Liver (tissue), 9 donors: ENCODE results near the gene PSD. TPM values are rescaled to one million over a fixed set of nuclear protein-coding genes. Genes with fewer than 3 reads are reported as not detected.

Experiments
- DNase-seq: peaks from one replicate; pipeline ENCODE4 v3.0.0-alpha.2; 2017; ENCODE audit warnings: low spot score
- H3K27ac ChIP-seq, 2 donors: one replicate each; pipeline ENCODE4 v1.7.0; 2013; ENCODE audit warnings: inconsistent platforms in 2 of 2, low read length in 2 of 2, control low read depth in 1 of 2, low read depth in 1 of 2, mild to moderate bottlenecking in 1 of 2
- H3K27me3 ChIP-seq, 4 donors: one replicate each; pipeline versions ENCODE4 v1.6.1 to v1.7.0; 2013; ENCODE audit warnings: low read length in 3 of 4, inconsistent platforms in 1 of 4, mild to moderate bottlenecking in 1 of 4, moderate library complexity in 1 of 4; ENCODE audit not compliant: control insufficient read depth in 4 of 4, insufficient read depth in 4 of 4
- H3K36me3 ChIP-seq, 4 donors: one replicate each; pipeline versions ENCODE4 v1.6.1 to v1.7.0; 2013; ENCODE audit warnings: low read length in 3 of 4, mild to moderate bottlenecking in 3 of 4, low read depth in 1 of 4, moderate library complexity in 1 of 4; ENCODE audit not compliant: control insufficient read depth in 4 of 4, insufficient read depth in 3 of 4
- H3K4me1 ChIP-seq, 4 donors: one replicate each; pipeline versions ENCODE4 v1.6.1 to v1.7.0; 2013; ENCODE audit warnings: low read length in 3 of 4, mild to moderate bottlenecking in 3 of 4, moderate library complexity in 1 of 4; ENCODE audit not compliant: control insufficient read depth in 4 of 4, insufficient read depth in 4 of 4
- H3K4me3 ChIP-seq, 3 donors: one replicate each; pipeline versions ENCODE4 v1.6.1 to v1.7.0; 2013; ENCODE audit warnings: low read length in 3 of 3, control low read depth in 1 of 3, low read depth in 1 of 3, mild to moderate bottlenecking in 1 of 3
- H3K9ac ChIP-seq, 2 donors: one replicate each; pipeline ENCODE4 v1.7.0; 2013; ENCODE audit warnings: low read length in 2 of 2, mild to moderate bottlenecking in 2 of 2, moderate library complexity in 2 of 2, control low read depth in 1 of 2, low read depth in 1 of 2
- H3K9me3 ChIP-seq, 4 donors: one replicate each; pipeline versions ENCODE4 v1.6.1 to v1.7.0; 2013; ENCODE audit warnings: low read length in 3 of 4; ENCODE audit not compliant: control insufficient read depth in 4 of 4
- ATF3 ChIP-seq: IDR thresholded peaks from 2 replicates; pipeline ENCODE4 v1.6.1; 2016; ENCODE audit warnings: antibody characterized with exemption
- CTCF ChIP-seq: fragments of 150-350 bp; IDR thresholded peaks from 2 replicates; pipeline ENCODE4 v1.5.1; 2017; ENCODE audit warnings: improper control_type of control experiment, low read depth, low read length; ENCODE audit not compliant: missing input control
- EGR1 ChIP-seq, 2 donors: IDR thresholded peaks; 2 replicates each; pipeline ENCODE4 v1.6.1; 2016 to 2018; ENCODE audit warnings: antibody characterized with exemption in 2 of 2, low read depth in 2 of 2
- FOXA2 ChIP-seq: IDR thresholded peaks from 2 replicates; pipeline ENCODE4 v1.6.1; 2016; ENCODE audit warnings: antibody characterized with exemption
- GABPA ChIP-seq, 2 donors: IDR thresholded peaks in 1 of 2; conservative IDR thresholded peaks in 1 of 2; 2 replicates each; pipeline ENCODE4 v1.6.1; 2016; ENCODE audit warnings: antibody characterized with exemption in 2 of 2, mild to moderate bottlenecking in 1 of 2, moderate library complexity in 1 of 2
- HNF4A ChIP-seq, 2 donors: conservative IDR thresholded peaks; 2 replicates each; pipeline ENCODE4 v1.6.1; 2016; ENCODE audit warnings: antibody characterized with exemption in 2 of 2, mild to moderate bottlenecking in 2 of 2
- HNF4G ChIP-seq: IDR thresholded peaks from 2 replicates; pipeline ENCODE4 v1.6.1; 2016; ENCODE audit warnings: antibody characterized with exemption
- JUND ChIP-seq, 2 donors: IDR thresholded peaks; 2 replicates each; pipeline ENCODE4 v1.6.1; 2016; ENCODE audit warnings: antibody characterized with exemption in 2 of 2
- MAX ChIP-seq: IDR thresholded peaks from 2 replicates; pipeline ENCODE4 v1.6.1; 2016; ENCODE audit warnings: antibody characterized with exemption
- RAD21 ChIP-seq, 2 donors: IDR thresholded peaks; 2 replicates each; pipeline ENCODE4 v1.6.1; 2016; ENCODE audit warnings: antibody characterized with exemption in 2 of 2, mild to moderate bottlenecking in 2 of 2
- REST ChIP-seq: IDR thresholded peaks from 2 replicates; pipeline ENCODE4 v1.6.1; 2016; ENCODE audit warnings: antibody characterized with exemption, mild to moderate bottlenecking
- RXRA ChIP-seq, 2 donors: IDR thresholded peaks; 2 replicates each; pipeline ENCODE4 v1.6.1; 2017 to 2018; ENCODE audit warnings: antibody characterized with exemption in 2 of 2, mild to moderate bottlenecking in 1 of 2
- SP1 ChIP-seq: IDR thresholded peaks from 2 replicates; pipeline ENCODE4 v1.6.1; 2018; ENCODE audit warnings: antibody characterized with exemption, mild to moderate bottlenecking
- TAF1 ChIP-seq: conservative IDR thresholded peaks from 2 replicates; pipeline ENCODE4 v1.6.1; 2016; ENCODE audit warnings: antibody characterized with exemption, mild to moderate bottlenecking
- YY1 ChIP-seq: IDR thresholded peaks from 2 replicates; pipeline ENCODE4 v1.6.1; 2016; ENCODE audit warnings: antibody characterized with exemption, mild to moderate bottlenecking
- ZBTB33 ChIP-seq: IDR thresholded peaks from 2 replicates; pipeline ENCODE4 v1.6.1; 2016; ENCODE audit warnings: antibody characterized with exemption
- WGBS: extraction: QIAGEN DNeasy Blood & Tissue Kit; methylation state at CpG from one replicate; pipeline ENCODE4 v1.1.7; 2013; 5-methylcytosine and 5-hydroxymethylcytosine counted together
- polyA plus RNA-seq, 2 donors: library from polyadenylated mRNA; stranded (reverse) in 1 of 2; unstranded in 1 of 2; fragments of 200-250 nt in 1 of 2; fragments of >200 nt in 1 of 2; fragmentation: Nextera tagmentation in 1 of 2; extraction: Ambion mirVana in 1 of 2; gene quantifications; one replicate each; pipeline versions ENCODE4 v1.2.1 to v1.2.3, GENCODE V29; 2013 to 2015
- total RNA-seq, 2 donors: library from RNA; depleted of rRNA; stranded (reverse); fragments of >200 nt; gene quantifications; one replicate each; pipeline ENCODE4 v1.2.3, GENCODE V29; 2014
- donor health status: healthy.
- donor health status: healthy.
- donor health status: healthy.
- donor health status: healthy.
- donor health status: healthy.

Gene PSD
- total and polyA plus RNA-seq, 4 donors = 0.56 to 1.3 (median 0.71) TPM

- H3K9ac ChIP-seq = no peak overlapping the region
- 98% methylated on average over 6 of the region's 6 CpGs for WGBS
These were observed 39.2 kb downstream of the PSD start for GRCh38 chr10:102379383-102379782.

More at GRCh38 chr10:102379383-102379782, 39.2 kb downstream of the PSD start:
- TF ChIP-seq RXRA (IDR thresholded peaks at IDR 0.05) = no peak
- no peak for TF ChIP-seq EGR1 (IDR thresholded peaks at IDR 0.05; ENCODE audit: low read depth in 2 of 2)
- TF ChIP-seq HNF4A (conservative IDR thresholded peaks at IDR 0.05) = no peak
- TF ChIP-seq ZBTB33 = no peak
- TF ChIP-seq SP1 = no peak
- no peak for TF ChIP-seq MAX
- no peak for TF ChIP-seq GABPA (IDR thresholded peaks at IDR 0.05 in 1 of 2, conservative IDR thresholded peaks at IDR 0.05 in 1 of 2)
- TF ChIP-seq CTCF = no peak
- TF ChIP-seq TAF1 = no peak
- TF ChIP-seq YY1 = no peak
- no peak for TF ChIP-seq HNF4G
- no peak for TF ChIP-seq FOXA2
- TF ChIP-seq JUND (IDR thresholded peaks at IDR 0.05) = no peak
- TF ChIP-seq ATF3 = no peak
- TF ChIP-seq RAD21 (IDR thresholded peaks at IDR 0.05) = no peak
- no peak for TF ChIP-seq REST
- DNase-seq = no peak
- Histone ChIP-seq H3K9me3 (no peaks in the 10 kb centered on the region), H3K36me3 (peaks cover 21 to 69% (median 44%) of the 10 kb centered on the region in 4 donors), H3K4me3 (no peak overlapping the region), H3K27me3 (no peaks in the 10 kb centered on the region), H3K4me1 (no peaks in the 10 kb centered on the region), H3K27ac (no peak overlapping the region)
